HCEC 1CT (cell line): ENCODE measurements around the gene ZC3H13.
A peak's percentile ranks its signal among the peaks of the same experiment; 100 is the strongest.

Experiments used
- DNase-seq: peaks from one replicate; pipeline ENCODE4 v3.0.0-alpha.2; 2017

The ZC3H13 gene

GRCh38 chr13:46062185-46062584 is 9.6 kb upstream of the ZC3H13 start:
- peak; percentile 89 for DNase-seq

GRCh38 chr13:46059405-46059804 is 6.9 kb upstream of the ZC3H13 start:
- DNase-seq, result no peak

GRCh38 chr13:46058268-46058667 is 5.7 kb upstream of the ZC3H13 start:
- no peak for DNase-seq

- peak; percentile 62 for DNase-seq
Measured at GRCh38 chr13:46057256-46058015, 4.9 kb upstream of the ZC3H13 start.

GRCh38 chr13:46053162-46054012 is 841 bp upstream of the ZC3H13 start:
- no peak for DNase-seq

GRCh38 chr13:46051968-46052318 is 603 bp downstream of the ZC3H13 start:
- no peak for DNase-seq

- no peak for DNase-seq
Measured at GRCh38 chr13:46050771-46051170, 1.8 kb downstream of the ZC3H13 start.

- no peak for DNase-seq
Measured at GRCh38 chr13:46045424-46045823, 7.1 kb downstream of the ZC3H13 start.

- no peak for DNase-seq
Measured at GRCh38 chr13:46043647-46044046, 8.9 kb downstream of the ZC3H13 start.

GRCh38 chr13:46041419-46041839 is 11.1 kb downstream of the ZC3H13 start:
- no peak for DNase-seq

- no peak for DNase-seq
Measured at GRCh38 chr13:46040763-46041162, 11.8 kb downstream of the ZC3H13 start.

GRCh38 chr13:46039411-46040182 is 12.9 kb downstream of the ZC3H13 start:
- DNase-seq, result peak; percentile 68

- DNase-seq, result no peak
Measured at GRCh38 chr13:46038296-46038695, 14.2 kb downstream of the ZC3H13 start.

- no peak for DNase-seq
Measured at GRCh38 chr13:46035066-46035465, 17.5 kb downstream of the ZC3H13 start.

GRCh38 chr13:46032341-46032740 is 20.2 kb downstream of the ZC3H13 start:
- DNase-seq, result no peak

GRCh38 chr13:46031581-46032263 is 20.8 kb downstream of the ZC3H13 start:
- DNase-seq, result peak; percentile 83

- DNase-seq, result no peak
Measured at GRCh38 chr13:46025157-46025556, 27.4 kb downstream of the ZC3H13 start.

GRCh38 chr13:46022481-46022880 is 30.1 kb downstream of the ZC3H13 start:
- no peak for DNase-seq

GRCh38 chr13:46016216-46016615 is 36.3 kb downstream of the ZC3H13 start:
- no peak for DNase-seq

GRCh38 chr13:46015366-46015765 is 37.2 kb downstream of the ZC3H13 start:
- DNase-seq, result no peak

GRCh38 chr13:46012404-46012803 is 40.1 kb downstream of the ZC3H13 start:
- DNase-seq, result no peak

GRCh38 chr13:46010148-46010547 is 42.4 kb downstream of the ZC3H13 start:
- no peak for DNase-seq

GRCh38 chr13:46008631-46009030 is 43.9 kb downstream of the ZC3H13 start:
- no peak for DNase-seq
